ENCODE measurements around the gene VWC2L.

DNA sequence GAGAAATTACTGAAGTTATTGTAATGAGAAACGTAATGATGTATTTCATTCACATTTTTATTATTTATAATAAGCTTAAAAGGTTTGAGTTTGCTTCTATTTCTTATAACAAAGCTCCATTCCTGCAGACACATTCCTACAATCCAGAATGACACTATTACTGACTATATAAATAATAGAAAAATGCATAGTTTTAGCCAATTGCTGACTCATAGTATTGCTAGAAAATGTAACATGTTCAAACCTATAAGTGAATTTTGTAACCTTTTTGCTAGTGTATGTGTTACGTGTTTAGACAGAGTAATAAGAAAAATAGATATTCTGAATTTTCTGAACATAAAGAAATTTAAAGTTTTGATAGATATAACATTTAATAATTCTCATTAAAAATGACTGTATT lies 9.3 kb upstream of the VWC2L start:
- TF ChIP-seq POLR2A (IDR thresholded peaks at IDR 0.05; ENCODE audit: low read depth, low read length) (no peak), POLR2AphosphoS5 (IDR thresholded peaks at IDR 0.05; ENCODE audit: insufficient read depth, low read depth, low read length) (no peak), MYC (IDR thresholded peaks at IDR 0.05; ENCODE audit: low read depth, low read length) (no peak), GATA2 (IDR thresholded peaks at IDR 0.05; ENCODE audit: insufficient read depth, insufficient read length, low read depth, low read length) (no peak)
- TF ChIP-seq, protein P1, sequence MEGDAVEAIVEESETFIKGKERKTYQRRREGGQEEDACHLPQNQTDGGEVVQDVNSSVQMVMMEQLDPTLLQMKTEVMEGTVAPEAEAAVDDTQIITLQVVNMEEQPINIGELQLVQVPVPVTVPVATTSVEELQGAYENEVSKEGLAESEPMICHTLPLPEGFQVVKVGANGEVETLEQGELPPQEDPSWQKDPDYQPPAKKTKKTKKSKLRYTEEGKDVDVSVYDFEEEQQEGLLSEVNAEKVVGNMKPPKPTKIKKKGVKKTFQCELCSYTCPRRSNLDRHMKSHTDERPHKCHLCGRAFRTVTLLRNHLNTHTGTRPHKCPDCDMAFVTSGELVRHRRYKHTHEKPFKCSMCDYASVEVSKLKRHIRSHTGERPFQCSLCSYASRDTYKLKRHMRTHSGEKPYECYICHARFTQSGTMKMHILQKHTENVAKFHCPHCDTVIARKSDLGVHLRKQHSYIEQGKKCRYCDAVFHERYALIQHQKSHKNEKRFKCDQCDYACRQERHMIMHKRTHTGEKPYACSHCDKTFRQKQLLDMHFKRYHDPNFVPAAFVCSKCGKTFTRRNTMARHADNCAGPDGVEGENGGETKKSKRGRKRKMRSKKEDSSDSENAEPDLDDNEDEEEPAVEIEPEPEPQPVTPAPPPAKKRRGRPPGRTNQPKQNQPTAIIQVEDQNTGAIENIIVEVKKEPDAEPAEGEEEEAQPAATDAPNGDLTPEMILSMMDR (IDR thresholded peaks at IDR 0.05; ENCODE audit: extremely low read depth in 1 of 2, insufficient read depth in 1 of 2, low read depth in 1 of 2, low read length in 2 of 2): no peak
